Stimulated activated CD8-positive, alpha-beta memory T cell treated with anti-CD3 and anti-CD28 coated beads, Interleukin-4, amount 100 ng/mL, for 4 hours (primary cell): Measurements from ENCODE around the gene APBB2.

Experiments
- DNase-seq, 2 donors: peaks; one replicate each; pipeline ENCODE4 v3.0.0-alpha.2; 2020; ENCODE audit warnings: low read depth in 2 of 2, low spot score in 1 of 2

The APBB2 gene

DNA sequence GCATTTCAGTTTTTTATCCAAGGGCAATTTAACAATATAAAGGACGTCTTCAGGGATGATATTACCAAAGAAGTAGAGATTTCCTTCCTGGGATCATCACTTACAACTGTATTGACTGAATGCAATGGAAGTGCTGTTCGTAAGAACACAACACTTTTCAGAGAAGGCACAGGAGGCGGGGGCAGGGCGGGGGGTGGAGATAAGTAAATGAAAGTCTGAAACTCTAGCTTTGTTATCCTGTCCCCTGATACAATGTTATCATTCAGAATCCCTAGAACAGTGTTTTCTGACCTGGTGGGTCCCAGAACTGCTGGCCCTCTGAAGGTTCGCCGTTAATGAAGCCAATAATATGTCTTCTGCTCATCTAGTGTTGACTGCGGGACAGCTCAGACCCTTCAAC lies 340.0 kb downstream of the APBB2 start:
- no peak for DNase-seq

DNA sequence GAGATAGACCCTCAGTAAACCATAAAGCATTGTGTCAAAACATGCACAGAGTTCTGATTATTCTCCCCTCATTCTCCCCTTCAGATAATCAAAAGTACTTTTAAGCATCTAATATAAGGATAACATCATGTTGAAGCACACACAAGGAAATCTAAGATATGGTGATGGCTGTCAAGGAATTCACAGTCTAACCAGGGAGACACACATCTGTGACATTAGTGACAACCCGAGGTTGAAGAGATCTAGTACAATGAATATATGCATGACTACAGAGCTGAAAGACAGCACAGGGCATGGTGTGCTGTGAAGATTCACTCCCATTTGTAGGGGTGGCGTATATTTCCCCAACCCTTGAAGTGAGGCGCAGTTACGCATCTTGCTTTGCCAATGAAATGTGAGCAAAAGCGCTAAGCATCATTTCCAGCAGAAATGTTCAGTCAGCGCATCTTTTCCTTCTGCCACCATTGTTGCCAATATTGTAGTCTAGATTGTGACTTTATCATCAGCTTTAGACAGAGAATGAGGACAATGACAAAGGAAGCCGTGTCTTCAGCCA lies 342.6 kb downstream of the APBB2 start:
- no peak for DNase-seq

DNA sequence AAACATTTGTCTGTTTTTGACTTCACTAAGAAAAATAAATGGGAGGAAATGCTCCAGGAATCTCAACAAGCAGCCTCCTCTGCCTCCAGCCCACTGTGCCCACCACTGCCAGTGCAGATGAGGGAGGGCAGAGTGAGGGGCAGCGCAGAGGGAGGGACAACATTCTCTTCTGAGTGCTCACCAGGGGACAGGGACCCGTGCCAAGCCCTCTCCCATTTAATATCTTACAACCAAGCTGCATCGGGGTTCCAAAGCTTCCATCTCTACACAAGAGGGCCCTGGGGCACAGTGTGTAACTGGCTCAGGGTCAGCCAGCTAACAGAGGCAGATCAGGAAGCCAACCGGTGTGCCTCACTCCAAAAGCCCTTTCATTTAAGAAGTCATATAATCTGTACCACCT lies 344.2 kb downstream of the APBB2 start:
- DNase-seq, result no peak

DNA sequence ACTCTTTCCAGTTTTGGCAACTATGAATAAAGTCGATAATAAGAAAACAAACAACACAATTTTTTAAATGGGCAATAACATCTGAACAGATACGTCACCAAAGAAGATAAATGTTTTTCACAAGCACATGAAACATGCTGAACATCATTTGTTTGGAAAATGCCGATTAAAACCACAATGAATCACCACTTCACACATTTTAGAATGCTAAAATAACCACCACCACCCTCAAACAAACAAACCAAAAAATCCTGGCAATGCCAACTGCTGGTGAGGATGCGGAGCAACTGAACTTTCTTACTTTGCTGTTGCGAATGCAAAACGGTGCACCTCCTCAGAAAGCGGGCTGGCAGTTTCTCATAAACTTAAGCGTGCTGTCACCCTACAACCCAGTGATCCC lies 348.6 kb downstream of the APBB2 start:
- no peak for DNase-seq

DNA sequence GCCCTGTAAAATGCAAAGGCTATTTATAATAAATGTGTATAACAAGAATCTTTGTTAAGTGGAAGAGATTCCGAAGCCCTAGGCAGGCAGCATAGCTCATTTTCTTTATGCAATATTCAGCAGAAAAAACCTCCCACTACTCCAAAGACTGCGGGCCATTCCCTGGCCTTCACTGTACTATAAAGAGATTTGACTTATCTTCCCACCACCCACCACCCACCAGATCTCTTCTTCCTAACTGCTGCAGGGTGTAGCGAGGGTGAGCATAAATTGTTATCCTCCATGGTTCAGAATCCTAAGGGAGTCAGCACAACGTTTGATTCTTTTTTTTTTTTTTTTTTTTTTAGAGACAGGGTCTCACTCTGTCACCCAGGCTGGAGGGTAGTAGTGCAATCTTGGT lies 349.8 kb downstream of the APBB2 start:
- DNase-seq, result no peak

DNA sequence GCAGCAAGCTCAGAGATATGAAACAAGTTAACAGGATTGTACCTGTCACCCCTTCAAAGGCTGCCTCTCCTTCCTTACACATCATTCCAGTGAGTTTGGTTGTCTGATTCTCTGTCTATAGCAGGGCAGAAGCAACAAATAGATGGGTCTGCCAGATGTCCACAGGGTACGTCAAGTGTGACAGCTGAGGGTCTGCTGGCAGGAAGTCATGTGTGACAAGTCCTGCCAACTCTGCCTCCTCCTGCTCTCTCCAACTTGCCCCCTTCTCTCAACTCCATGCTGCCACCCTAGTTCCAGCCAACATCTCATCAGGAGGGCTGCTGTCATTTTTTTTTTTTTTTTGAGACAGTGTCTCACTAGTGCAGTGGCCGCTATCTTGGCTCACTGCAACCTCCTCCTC lies 355.4 kb downstream of the APBB2 start:
- DNase-seq, result no peak

DNA sequence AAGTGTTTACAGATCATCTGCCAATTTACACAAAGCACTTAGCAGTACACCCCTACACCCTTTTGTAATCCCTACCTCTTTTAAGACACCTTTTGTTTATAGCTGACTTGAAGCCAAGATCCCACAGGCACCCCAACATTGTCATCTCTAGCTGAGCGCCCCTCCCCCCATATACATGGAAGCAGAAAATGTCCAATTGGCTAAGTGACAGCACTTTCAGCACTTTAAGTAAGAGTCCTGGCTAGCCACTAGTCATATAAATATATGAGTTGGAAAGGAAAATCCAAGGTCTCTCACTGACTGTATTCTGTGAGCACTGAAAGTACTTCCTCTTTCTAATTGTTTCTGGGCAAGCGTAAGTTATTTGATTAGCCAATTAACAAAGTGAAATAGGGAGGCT lies 356.4 kb downstream of the APBB2 start:
- no peak for DNase-seq

DNA sequence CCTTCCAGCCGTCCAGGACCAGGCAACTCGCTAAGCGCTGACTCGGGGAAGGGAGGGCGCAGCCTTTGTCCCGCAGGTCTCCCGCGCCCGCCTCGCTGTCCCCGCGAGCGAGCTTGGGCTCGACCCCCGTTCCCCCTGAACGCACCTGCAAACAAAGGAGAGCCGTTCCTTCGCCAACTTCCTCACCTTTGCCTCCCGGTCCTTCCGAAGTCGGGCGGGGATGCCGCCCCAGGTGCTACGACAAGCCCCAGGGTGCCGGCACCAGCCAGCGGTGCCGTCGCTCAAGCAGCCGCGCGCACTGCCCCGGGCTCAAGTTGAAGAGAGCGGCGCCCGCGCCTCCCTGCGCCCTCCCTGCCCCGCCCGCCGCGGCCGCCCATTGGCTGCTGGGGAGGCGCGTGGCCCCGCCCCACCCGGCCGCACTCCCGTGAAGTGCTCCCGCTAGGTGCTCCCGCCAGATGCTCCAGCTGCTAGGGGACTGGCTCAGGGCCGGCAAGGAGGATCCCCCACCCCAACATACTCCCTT lies 357.4 kb downstream of the APBB2 start:
- peak in 1 of 2 donors; percentile 3 for DNase-seq

DNA sequence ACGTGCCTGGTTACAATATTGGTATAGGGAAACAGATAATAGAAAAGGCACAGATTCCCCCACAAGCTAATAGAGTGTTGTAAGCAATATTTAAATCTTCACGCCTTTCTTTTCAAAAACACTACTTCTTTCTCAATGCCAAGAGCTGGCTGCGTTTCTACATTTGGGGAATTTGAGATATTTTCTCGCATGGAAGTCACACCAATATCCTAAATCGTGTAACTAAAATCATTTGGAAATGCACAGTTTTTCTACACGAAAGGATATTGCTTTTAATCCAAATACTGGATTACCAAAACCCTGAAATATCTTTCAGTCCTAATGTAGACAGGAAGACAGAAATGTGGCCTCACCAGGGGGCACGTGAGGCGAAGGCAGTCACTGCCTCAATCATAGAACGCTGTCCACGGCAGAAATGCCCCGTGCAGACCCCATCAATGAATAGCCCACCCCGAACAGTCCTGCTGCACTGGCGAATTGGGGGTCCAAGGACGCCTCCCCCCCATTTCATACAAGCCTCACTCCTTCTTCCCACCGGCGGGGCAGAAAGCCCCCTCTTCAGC lies 358.0 kb downstream of the APBB2 start:
- no peak for DNase-seq

DNA sequence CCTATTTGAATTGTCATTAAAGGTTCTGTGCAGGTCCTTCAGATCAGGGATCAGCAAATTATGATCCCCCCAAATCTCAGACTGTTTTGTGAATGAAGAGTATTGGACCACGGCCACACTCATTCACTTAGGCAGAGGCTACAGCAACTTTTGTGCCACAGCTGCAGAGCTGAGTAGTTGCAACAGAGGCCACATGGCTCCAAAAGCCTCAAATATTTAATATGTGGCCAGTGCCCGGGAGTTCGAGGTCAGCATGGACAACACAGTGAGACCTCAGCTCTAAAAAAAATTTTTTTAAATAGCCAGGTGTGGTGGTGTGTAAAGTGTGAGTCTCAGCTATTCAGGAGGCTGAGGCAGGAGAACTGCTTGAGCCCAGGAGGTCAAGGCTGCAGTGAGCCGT lies 363.8 kb downstream of the APBB2 start:
- no peak for DNase-seq

DNA sequence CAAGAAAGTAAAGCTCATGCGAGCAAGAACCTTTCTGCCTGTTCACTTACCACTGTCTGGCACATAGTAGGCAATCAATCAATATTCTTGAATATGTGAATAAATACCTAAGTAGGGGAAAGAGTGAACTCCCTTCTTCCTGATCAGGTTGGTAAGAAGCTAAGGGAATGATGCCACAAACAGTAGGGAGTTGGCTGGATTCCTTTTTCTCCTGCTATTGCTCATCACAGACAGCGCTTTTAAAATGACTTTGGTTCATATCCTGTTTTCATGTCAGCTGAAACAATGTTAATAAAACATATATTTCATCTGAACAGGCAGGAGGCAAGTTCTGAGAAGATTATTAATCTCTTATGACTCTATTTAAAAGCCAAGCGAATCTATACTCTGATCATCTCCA lies 365.4 kb downstream of the APBB2 start:
- no peak for DNase-seq

DNA sequence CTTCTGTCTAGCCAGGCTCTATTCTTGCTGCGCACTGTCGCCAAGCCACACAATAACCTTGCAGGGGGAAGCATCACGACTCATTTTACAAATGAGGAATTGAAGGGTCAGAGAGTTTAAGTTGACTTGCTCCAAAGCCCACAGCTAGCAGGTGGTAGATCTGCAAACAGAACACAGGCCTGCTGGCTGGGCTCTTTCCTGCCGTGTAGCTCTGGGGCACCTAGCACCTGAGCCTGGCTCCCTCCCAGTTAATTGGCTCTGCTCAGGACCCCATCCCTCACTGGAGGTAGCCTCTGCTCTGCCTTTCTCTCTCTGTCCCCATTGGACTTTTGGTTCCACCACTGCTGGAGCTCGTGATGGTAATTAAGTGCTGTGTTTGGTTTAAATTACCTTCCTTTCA lies 366.1 kb downstream of the APBB2 start:
- no peak for DNase-seq

DNA sequence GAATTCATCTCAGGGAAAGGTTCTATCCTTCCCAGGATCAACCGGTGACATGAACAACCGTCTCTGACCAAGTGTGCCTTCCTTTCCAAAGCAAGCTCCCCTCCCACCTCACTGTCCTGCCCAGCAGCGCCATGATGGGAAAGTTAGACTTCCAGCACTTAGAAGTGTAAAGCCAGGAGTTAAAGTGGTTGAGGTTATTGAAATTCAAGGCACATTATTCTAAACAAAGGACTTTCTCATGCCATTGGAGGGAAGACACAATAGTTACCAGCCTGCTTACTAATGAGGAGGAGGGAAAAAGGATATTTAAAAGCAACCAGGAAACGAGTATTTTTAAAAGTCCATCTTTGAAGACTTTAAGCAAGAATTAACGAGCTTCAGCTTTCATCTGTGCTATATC lies 367.8 kb downstream of the APBB2 start:
- DNase-seq, result no peak

DNA sequence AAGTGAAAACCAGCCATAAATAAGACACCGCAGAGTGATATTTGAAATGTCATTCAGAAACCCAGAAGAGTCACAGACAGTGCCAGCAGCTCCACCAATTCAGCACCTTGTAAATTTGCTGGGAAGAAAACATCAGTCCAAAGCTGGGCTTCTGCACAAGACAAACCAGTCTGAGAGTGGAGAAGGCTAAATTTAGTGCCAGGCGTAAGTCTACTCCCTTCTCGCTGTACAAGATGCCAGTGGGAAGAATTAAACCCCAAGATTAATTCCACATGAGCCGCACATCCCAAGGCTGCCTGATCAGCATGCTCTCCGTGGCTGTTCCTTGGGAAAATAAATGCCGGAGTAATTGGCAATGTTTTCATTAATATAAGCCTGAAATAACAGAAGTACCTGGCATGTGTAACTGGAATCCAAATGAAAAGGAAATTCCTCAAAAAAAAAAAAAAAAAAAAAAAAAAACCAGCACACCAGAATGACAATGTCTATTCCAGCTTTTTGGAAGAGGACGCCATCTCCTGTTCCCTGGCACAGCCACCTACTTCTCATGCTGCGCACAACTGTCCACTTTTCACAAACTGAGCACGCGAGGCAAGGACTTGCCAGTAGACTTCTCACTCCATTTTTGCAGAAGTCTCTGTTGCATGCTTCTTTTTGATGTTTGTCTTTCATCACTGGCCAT lies 369.0 kb downstream of the APBB2 start:
- DNase-seq, result no peak

DNA sequence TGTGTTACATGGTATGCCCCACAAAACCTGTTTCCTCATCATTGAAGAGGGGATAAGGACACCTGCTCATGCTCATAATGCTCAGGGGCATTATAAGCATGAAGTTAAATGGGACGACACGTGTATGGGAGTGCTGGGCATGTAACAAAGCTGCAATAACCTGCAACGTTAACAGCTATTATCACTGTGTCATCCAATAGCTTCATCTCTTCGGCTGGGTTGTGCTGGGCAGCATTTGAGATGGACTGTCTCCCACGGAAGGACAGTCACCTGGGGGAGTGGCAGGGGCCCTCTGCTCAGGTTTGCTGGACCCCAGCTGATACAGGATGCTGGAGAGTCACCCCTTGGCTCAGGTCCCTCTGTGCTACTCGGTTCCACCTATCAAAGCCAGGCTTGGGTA lies 370.1 kb downstream of the APBB2 start:
- DNase-seq, result no peak

DNA sequence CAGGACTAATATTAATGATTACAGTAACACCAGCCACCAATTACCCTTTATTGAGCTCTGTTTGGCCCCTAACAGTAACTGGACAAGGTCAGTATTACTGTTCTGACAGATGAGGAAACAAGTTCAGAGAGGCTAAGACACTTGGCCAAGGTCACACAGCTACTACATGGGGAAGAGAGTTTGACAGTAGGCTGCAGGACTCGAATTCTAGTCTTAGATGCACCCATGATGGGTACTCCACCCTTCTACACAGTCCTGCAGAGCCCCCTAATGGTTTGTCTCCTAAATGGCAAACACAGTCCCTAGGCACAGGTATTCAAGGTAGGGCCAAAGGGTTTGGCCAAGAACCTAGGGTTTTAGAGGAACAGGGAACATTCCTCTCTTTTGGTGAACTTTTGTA lies 370.6 kb downstream of the APBB2 start:
- DNase-seq, result no peak

DNA sequence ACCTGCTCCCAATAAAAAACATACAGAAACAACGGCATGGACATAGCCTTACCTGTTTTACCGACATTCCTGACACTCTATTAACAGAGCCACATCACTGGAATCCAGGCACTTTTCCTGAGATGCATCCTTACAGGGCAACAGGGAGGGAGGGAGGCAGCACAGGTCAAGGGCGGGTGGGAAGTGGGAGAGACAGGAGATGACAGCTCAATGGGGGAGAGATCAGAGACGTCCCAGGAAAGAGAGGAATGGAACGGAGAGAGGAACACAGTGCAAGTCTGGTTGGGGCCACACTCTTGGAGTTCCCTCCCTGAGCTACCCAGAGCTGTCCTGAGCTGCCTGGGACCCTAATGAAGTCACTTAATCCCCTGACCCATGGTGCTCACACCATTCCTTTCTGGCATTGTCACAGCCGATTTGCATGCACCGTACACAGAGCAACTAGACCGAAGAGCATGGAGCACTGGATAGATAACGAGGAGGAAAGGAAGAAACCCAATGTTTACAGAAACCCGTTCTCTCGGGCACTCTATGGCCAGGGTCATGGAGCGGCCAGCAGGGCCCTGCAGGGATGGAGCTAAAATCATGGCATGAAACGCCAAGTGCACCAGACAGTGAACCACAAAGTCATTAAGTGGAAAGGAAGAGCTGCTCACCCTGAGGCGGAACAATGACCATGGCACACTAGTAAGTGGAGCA lies 371.5 kb downstream of the APBB2 start:
- no peak for DNase-seq

DNA sequence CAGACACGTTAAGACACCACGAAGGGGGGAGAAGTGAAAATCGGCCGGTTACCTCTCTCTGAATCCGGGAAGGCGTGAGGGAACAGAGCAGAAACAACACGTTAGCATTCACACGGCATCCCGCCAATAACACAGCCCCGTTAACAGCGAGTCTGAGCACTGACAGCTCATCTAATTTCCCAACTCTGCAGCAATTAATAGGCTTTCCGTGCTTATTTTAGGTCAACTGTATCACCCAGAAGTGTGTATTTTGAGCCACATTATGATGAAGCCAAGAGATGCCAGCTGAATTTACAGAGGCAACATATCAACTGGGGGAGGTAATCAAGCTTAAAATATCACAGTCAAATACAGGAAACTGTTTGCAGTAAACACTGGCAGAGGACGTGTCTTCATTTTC lies 372.0 kb downstream of the APBB2 start:
- no peak for DNase-seq

DNA sequence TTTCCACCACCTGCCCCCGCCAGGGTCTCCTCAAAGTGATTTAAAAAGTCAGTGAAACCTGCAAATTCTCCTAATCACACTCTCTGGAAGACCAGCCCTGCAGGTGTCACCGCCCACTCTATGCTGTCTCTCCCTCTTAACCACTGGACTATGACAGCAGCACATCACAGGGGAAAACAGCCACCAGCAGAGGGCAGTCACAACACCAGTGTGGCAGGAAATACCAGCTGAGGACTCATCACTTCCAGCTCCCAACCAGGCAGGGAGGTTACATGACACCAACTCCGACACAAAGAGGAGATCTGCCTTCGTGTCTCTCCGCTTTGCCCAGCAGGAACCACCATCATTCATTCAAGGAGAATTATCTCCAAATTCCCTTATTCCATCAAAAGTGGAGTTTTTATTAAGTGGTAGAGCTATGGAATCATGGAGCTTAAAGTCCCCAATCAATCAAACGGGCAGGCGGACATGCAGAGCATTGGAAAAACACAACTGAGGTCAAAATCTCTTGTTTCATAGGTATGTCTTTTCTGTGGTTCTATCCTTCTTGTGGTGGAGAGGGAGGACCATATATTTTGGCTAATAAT lies 373.3 kb downstream of the APBB2 start:
- peak; percentile 32 to 47 for DNase-seq

DNA sequence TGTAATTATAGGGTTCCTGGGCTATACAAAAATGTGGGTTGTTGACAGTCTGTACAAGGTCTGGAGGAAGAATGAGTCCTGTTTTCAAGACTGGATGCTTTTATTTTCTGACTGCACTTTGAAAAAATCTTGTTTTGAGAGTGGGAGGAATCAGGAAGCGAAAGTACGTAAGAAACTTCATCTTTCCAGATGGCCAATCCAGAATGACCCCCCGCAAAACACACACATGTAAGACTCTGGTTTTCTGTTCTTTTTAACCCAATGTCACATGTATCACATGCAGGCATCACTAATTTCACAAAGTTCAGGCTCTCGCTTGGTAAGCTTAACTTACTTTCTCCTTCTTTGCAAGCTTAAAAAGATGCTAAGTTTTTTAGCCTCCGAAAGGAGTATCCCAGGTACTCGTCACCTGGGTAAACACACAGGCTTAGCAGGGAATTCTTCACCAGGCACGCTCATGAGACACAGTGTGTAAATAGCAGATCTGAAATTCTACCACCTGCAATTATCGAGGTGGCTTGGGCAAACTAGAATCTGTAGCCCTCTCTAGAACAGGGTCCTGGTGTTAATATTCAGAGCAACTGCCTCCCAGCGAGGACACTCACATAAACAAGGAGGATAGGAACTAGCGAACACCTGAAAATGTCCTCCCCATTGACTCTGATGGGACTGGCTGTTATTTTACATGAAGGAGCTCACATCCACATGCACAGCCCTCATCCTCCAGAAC lies 373.9 kb downstream of the APBB2 start:
- DNase-seq, result no peak

DNA sequence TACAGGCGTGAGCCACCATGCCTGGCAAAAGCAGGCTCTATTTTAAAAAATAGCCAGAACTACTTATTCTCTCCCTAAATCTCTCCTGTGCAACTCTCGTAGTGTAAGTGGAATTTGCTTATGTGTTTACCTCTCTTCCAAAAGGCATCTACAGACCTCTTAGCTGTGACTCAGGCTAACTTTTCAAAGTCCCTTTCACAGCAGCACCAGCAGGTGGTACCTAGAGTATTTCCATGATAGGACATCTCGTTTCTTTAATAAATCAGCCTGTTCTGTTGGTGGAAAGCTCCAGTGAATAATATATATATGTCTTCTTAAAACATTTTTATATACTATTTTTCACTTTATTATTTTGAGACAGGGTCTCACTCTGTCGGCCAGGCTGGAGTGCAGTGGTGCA lies 375.6 kb downstream of the APBB2 start:
- DNase-seq, result no peak
